Epithelial cell of esophagus (primary cell): ENCODE measurements around the gene CYP26B1.
A peak's percentile ranks its signal among the peaks of the same experiment; 100 is the strongest.

ENCODE experiments used
- DNase-seq: peaks from one replicate; pipeline ENCODE4 v3.0.0; 2010; ENCODE audit warnings: low read depth
- H3K4me3 ChIP-seq: 2 replicates; pipeline ENCODE4 v1.5.1; 2011; ENCODE audit warnings: mild to moderate bottlenecking, low read length, control low read depth
- TF ChIP-seq, protein P1 (sequence below): IDR thresholded peaks from 2 replicates; pipeline ENCODE4 v1.5.1; 2011; ENCODE audit warnings: low read depth, mild to moderate bottlenecking, low read length, control low read depth, inconsistent platforms; ENCODE audit not compliant: insufficient read depth; ENCODE audit errors: missing control alignments

Gene CYP26B1

DNA sequence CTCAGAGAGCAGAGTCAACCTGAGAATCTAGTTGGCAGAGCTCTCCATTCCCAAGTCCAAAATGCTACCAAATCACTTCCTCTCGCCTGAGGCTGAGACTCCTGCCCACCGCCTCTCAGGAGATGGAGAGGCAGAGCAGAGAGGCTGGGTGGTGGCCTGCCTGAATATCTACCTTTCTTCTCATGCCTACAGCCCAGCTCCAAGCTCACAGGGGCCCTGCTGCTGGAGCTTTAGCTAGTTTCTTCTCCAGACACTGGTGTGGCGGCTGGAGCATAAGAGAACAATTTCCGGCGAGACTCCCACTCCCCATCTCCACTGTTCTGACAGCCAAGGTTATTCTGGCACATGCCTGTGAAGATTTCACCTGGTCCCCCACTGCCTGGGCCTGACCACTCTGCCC, 8.1 kb upstream of the CYP26B1 start:
- no peak for DNase-seq
- TF ChIP-seq, protein P1, sequence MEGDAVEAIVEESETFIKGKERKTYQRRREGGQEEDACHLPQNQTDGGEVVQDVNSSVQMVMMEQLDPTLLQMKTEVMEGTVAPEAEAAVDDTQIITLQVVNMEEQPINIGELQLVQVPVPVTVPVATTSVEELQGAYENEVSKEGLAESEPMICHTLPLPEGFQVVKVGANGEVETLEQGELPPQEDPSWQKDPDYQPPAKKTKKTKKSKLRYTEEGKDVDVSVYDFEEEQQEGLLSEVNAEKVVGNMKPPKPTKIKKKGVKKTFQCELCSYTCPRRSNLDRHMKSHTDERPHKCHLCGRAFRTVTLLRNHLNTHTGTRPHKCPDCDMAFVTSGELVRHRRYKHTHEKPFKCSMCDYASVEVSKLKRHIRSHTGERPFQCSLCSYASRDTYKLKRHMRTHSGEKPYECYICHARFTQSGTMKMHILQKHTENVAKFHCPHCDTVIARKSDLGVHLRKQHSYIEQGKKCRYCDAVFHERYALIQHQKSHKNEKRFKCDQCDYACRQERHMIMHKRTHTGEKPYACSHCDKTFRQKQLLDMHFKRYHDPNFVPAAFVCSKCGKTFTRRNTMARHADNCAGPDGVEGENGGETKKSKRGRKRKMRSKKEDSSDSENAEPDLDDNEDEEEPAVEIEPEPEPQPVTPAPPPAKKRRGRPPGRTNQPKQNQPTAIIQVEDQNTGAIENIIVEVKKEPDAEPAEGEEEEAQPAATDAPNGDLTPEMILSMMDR: no peak
- no peak overlapping the region for H3K4me3 ChIP-seq

DNA sequence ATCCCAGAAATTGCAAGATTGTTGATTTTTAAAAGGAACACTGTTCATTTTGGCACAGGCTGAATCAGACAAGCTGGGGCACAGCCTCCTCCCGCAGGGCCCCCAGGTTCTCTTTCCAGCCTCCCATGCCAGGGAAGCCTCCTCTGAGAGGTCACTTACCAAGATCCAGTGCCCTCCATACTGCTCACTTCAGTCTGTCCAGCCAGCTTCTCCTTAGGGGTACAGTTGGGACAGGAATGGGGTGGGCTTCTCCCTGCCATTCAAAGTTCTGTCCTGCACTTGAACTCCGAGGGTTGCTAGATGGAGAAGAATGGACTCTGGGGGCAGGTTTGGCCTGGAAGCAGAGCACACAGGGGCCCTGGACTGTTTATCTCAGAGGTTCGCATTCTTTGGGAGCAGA, 7.5 kb upstream of the CYP26B1 start:
- TF ChIP-seq, protein P1: no peak
- no peak overlapping the region for H3K4me3 ChIP-seq
- DNase-seq: no peak

DNA sequence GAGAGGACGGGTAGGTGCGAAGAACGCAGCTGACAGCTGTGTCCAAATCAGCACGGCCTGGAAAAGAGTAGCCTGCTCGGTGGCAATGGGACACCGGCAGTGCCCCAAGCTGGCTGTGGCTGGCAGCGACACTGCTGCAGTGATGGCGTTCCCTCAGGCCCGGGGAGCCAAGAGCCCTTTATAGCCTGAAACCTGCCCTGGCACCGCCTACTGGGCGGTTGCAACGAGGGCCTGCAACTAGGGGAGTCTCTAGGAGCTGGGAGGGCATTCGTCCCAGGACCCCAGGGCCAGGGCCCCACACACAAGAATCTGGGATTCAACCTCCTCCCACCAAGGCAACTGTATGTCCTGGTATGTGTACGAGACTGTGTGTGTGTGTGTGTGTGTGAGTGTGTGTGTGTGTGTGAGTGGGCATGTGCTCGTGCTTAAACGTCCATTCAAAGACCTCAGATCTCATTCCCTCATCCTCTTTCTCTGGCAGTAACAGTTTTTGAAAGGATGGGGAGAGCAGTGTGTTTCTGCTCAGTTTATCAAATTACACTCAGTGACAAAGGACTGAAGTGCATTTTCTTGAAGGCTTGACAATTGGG, 6.8 kb upstream of the CYP26B1 start:
- no peak overlapping the region for H3K4me3 ChIP-seq
- TF ChIP-seq, protein P1: no peak
- DNase-seq: no peak

DNA sequence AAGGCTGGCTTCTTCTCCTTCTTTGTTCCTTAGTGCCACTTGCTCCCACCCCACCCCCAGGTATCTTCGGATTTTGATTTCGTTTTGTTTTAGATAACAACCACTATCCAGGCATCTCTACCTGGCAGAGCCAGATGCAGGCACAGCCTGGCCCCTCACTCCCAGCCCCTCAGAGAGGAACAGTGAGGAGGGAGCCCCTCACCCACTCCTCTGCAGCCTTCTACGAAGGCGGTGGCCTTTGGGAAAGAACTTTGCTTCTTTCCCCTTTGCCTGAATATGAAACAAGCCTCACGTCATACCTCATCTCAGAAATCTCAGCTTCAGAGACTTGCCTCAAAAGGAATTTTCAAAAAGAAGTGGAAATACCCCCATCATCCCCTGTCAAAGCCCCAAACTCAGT, 6.3 kb upstream of the CYP26B1 start:
- DNase-seq: no peak
- H3K4me3 ChIP-seq: no peak overlapping the region
- TF ChIP-seq, protein P1: no peak

DNA sequence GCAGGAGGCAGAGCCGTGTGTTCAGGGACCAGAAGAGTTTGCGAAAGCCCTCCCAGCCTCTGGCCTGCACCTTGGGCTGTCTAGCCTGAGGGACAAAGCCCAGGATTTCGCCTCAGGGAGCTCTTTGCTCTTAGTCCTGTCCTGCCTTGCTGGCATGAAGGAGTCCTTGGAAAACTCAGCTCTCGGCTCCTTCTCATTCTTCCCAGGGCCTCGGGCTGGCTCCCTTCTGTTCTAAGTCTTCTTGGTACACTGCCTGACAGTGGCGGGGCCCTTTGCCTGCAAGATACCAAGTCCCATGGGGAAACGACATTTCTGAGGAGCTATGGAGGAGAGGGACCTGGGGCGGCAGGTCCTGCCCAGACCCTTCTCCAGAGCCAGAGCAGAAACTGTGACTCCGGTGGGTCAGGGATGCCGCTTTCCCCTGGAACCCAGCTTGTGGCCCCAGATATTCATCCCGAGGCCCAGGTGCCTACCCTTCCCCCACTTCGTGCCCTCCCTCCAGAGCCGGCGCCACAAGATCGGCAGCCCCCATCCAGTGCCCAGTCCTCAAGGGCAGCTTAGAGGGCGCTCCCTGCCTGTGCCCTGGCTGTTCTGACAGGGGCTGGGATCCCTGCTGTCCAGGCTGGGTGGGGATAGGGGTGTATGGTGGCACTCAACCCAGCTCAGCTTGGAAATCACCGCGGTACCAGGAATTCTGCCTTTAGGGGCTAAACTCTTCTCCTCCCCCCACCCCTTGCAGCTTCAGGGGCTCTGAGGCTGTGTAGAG, 5.5 kb upstream of the CYP26B1 start:
- DNase-seq: no peak
- TF ChIP-seq, protein P1: no peak
- H3K4me3 ChIP-seq: no peak overlapping the region

DNA sequence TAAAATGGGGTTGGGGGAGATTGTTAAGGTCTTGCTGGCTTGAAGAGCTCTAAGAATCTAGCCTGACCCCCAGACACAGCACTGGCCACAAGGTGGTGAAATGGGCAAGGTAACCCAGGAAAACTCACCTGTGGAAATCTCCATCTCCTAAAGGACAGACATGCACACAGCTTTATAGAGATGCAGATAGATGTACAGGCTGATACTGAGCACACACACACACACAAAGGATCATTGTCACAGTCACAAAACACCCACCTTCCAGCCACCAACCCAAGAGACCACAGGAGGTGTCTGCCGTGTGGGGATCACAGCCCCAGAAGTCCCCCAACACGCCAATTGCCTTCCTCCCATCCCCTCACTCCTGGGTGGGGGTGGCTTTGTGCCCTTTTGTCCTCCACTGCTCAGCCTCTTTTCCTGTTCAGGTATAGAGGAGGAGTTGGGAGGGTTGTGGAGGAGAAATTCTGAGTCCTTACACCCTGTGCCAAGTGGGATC, 3.2 kb upstream of the CYP26B1 start:
- no peak overlapping the region for H3K4me3 ChIP-seq
- TF ChIP-seq, protein P1: no peak
- DNase-seq: no peak

DNA sequence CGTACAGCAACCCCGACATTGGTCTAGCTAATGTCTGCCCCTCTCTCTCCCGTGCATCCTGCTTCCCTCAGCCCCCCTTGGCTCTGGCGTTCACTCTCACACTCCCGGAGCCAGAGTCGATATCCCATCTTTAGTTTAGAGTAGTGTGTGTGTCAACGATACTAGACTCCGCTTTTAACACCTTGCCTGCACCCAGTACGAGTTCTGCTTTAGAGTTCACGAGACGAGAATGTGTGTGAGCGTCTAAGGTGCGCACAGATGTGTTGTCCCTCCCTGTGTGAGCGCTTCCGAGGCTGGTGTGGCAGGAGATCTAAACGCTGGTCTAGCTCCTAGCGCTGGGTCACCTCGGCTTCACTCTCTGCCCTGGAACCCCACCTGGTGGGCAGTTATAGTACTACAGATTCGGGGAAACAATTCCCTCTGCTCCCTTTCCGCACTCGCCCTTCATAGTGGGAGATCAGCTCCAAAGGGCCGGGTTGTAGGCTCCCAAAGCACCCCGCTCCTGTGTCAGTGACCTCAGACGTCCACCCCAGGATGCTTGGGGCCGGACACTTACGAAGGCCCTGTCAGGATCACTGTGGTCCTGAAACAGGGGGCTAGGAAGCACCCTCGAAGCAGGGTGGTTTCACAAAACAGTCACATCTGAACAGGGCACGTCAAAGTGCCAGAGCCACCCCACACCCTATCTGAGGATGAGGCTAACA, 2.6 kb upstream of the CYP26B1 start:
- TF ChIP-seq, protein P1: peak; percentile 83
- peak overlapping the region; percentile 32 for H3K4me3 ChIP-seq
- peak; percentile 81 for DNase-seq
